ENCODE measurements around the gene ZNF736.

GRCh38 chr7:64266341-64266919 is 47.3 kb upstream of the ZNF736 start:
- no peak for TF ChIP-seq CTCF (conservative IDR thresholded peaks at IDR 0.05; ENCODE audit: low read depth, low read length)
- TF ChIP-seq POLR2A (IDR thresholded peaks at IDR 0.05; ENCODE audit: low read depth, low read length), result no peak
- TF ChIP-seq FOS (IDR thresholded peaks at IDR 0.05; ENCODE audit: low read depth, low read length), result no peak
- no peak for TF ChIP-seq SMC3 (IDR thresholded peaks at IDR 0.05; ENCODE audit: low read depth, low read length)
- no peak for TF ChIP-seq RCOR1 (IDR thresholded peaks at IDR 0.05; ENCODE audit: insufficient replicate concordance, low read length)
- no peak for TF ChIP-seq RFX5 (IDR thresholded peaks at IDR 0.05; ENCODE audit: low read depth, low read length)
- no peak for TF ChIP-seq MXI1 (IDR thresholded peaks at IDR 0.05; ENCODE audit: borderline replicate concordance, low read depth, low read length)
- no peak for TF ChIP-seq MAZ (IDR thresholded peaks at IDR 0.05; ENCODE audit: borderline replicate concordance, low read depth, low read length)
- no peak for TF ChIP-seq NFE2L2 (IDR thresholded peaks at IDR 0.05; ENCODE audit: low read depth, low read length)
